ENCODE measurements around the gene ONECUT1.

- TF ChIP-seq, protein P1, sequence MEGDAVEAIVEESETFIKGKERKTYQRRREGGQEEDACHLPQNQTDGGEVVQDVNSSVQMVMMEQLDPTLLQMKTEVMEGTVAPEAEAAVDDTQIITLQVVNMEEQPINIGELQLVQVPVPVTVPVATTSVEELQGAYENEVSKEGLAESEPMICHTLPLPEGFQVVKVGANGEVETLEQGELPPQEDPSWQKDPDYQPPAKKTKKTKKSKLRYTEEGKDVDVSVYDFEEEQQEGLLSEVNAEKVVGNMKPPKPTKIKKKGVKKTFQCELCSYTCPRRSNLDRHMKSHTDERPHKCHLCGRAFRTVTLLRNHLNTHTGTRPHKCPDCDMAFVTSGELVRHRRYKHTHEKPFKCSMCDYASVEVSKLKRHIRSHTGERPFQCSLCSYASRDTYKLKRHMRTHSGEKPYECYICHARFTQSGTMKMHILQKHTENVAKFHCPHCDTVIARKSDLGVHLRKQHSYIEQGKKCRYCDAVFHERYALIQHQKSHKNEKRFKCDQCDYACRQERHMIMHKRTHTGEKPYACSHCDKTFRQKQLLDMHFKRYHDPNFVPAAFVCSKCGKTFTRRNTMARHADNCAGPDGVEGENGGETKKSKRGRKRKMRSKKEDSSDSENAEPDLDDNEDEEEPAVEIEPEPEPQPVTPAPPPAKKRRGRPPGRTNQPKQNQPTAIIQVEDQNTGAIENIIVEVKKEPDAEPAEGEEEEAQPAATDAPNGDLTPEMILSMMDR (IDR thresholded peaks at IDR 0.05; ENCODE audit: low read length): no peak
- no peak for TF ChIP-seq EZH2 (IDR thresholded peaks at IDR 0.05; ENCODE audit: borderline replicate concordance, low read length)
These were observed 63.9 kb downstream of the ONECUT1 start for GRCh38 chr15:52726195-52726594.

Data from OCI-LY1 (cell line).